Neutrophil (primary cell): Measurements from ENCODE around the gene PIEZO1.

ENCODE experiments used
- H3K27ac ChIP-seq: fragments of 200-600 bp; sonication (generic); 2 replicates; pipeline ENCODE4 v1.5.1; 2016; ENCODE audit warnings: mild to moderate bottlenecking, moderate library complexity
- H3K27me3 ChIP-seq: fragments of 200-600 bp; sonication (generic); 2 replicates; pipeline ENCODE4 v1.6.0; 2016; ENCODE audit warnings: mild to moderate bottlenecking
- H3K36me3 ChIP-seq: fragments of 200-600 bp; sonication (generic); 2 replicates; pipeline ENCODE4 v1.5.1; 2017
- H3K4me1 ChIP-seq, 2 experiments: fragments of 200-600 bp in 1 of 2; sonication (generic) in 1 of 2; 1 replicate in 1 of 2; 2 replicates in 1 of 2; pipeline versions ENCODE4 v1.5.1 to v1.6.1; 2013 to 2016; ENCODE audit warnings: low read depth in 1 of 2, low read length in 1 of 2, mild to moderate bottlenecking in 1 of 2, moderate library complexity in 1 of 2; ENCODE audit not compliant: control insufficient read depth in 1 of 2, insufficient read depth in 1 of 2
- H3K4me3 ChIP-seq, 2 experiments: fragments of 200-600 bp in 1 of 2; sonication (generic) in 1 of 2; 1 replicate in 1 of 2; 2 replicates in 1 of 2; pipeline ENCODE4 v1.5.1; 2013 to 2016; ENCODE audit warnings: low read depth in 1 of 2, low read length in 1 of 2, mild to moderate bottlenecking in 1 of 2, moderate library complexity in 1 of 2
- H3K9me3 ChIP-seq: fragments of 200-600 bp; sonication (generic); 2 replicates; pipeline ENCODE4 v1.5.1; 2016
- TF ChIP-seq, protein P1 (sequence below): fragments of 200-600 bp; sonication (generic); IDR thresholded peaks from 2 replicates; pipeline ENCODE4 v1.5.1; 2016; ENCODE audit warnings: antibody characterized with exemption

Gene PIEZO1

DNA sequence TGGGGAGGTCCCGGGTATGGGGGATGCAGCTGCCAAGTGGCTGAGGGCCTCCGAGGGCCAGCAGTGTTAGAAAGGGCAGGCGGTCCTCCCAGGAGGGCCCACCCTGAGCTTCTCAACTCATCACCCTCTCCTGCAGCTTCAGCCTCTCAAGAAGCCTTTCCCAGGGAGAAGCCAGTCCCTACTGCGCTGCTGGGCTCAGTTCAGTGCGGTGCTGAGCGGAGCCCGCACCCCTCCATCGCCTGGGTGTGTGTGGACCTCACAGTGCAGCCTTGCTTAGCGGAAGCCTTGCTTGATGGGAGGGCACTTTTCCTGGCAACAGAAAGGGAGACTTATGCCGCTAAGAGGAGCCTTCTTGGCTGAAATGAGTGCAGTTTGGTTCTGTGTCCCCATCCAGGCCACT lies 30.2 kb upstream of the PIEZO1 start:
- TF ChIP-seq, protein P1, sequence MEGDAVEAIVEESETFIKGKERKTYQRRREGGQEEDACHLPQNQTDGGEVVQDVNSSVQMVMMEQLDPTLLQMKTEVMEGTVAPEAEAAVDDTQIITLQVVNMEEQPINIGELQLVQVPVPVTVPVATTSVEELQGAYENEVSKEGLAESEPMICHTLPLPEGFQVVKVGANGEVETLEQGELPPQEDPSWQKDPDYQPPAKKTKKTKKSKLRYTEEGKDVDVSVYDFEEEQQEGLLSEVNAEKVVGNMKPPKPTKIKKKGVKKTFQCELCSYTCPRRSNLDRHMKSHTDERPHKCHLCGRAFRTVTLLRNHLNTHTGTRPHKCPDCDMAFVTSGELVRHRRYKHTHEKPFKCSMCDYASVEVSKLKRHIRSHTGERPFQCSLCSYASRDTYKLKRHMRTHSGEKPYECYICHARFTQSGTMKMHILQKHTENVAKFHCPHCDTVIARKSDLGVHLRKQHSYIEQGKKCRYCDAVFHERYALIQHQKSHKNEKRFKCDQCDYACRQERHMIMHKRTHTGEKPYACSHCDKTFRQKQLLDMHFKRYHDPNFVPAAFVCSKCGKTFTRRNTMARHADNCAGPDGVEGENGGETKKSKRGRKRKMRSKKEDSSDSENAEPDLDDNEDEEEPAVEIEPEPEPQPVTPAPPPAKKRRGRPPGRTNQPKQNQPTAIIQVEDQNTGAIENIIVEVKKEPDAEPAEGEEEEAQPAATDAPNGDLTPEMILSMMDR = no peak
- peaks cover 60% of the 10 kb centered on the region for H3K36me3 ChIP-seq
- no peaks in the 10 kb centered on the region for H3K27me3 ChIP-seq

DNA sequence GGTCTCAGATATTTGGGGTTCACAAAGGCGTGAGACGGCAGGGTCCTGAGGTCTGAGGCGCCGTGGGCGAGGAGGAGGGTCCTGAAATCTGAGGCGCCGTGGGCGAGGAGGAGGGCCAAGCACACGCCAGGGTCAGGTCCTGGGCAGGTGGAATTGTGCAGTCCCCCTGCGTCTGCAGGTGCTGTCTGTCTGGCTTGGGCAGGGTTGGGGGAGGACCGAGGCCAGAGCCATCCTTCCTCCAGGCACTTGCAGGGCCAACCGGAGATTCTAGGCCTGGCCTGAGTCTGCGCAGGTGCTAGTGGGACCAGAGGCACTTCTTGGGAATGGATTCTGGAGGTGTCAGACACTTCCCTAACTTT lies 29.1 kb upstream of the PIEZO1 start:
- H3K36me3 ChIP-seq = peaks cover 57% of the 10 kb centered on the region
- TF ChIP-seq, protein P1 = no peak
- H3K9me3 ChIP-seq = no peaks in the 10 kb centered on the region
- H3K4me1 ChIP-seq = peaks cover 33 to 40% of the 10 kb centered on the region in 2 experiments
- no peaks in the 10 kb centered on the region for H3K27me3 ChIP-seq
- H3K27ac ChIP-seq = no peak overlapping the region
- no peak overlapping the region for H3K4me3 ChIP-seq

More for the DNA sequence above, 30.2 kb upstream of the PIEZO1 start:
- H3K4me3 ChIP-seq = no peak overlapping the region
- H3K9me3 ChIP-seq = no peaks in the 10 kb centered on the region
- H3K4me1 ChIP-seq = peaks cover 28 to 34% of the 10 kb centered on the region in 2 experiments
- peak overlapping the region; percentile 8 for H3K27ac ChIP-seq

DNA sequence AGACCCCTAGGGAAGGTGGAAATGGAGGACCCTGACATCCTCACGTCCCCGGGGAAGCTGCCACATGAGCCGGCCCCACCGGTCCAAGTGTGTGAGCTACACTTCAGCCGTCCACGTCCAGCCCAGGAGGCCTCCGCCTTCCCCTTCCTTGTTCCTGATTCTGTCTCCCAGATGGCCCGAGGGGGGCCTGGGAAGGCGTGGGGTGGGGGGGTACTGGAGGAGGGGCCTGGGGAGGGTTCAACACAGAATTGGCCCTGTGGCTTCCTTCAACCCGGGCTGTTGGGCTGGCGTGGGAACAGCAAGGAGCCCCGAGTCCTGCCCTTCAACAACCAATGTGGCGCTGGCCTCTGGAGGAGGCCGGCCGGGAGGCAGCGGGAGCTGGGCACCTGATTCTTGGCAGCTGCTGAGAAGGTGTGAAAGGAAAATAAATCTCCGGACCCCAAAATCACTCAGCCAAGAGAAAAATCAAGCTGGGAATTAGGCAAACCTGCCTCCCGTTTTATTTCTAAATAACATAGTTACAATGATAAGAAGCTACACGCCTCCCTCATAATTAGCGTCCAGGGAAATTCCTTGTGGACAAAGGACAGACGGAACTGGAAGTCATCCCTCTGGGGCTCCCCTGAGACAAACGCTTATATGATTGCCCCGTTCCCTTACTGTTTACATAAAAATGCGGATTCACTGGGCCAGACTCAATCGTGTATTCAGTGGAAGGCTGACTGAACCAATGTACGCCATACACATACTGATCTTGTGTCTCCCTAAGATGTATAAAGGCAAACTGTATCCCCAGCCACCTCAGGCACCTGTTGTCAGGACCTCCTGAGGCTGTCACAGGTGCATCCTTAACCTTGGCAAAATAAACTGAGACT lies 28.5 kb upstream of the PIEZO1 start:
- Histone ChIP-seq H3K4me3 (no peak overlapping the region), H3K27me3 (no peaks in the 10 kb centered on the region), H3K4me1 (peaks cover 33 to 40% of the 10 kb centered on the region in 2 experiments), H3K27ac (peak overlapping the region; percentile 82), H3K36me3 (peaks cover 53% of the 10 kb centered on the region), H3K9me3 (no peaks in the 10 kb centered on the region)
- TF ChIP-seq, protein P1 = no peak

DNA sequence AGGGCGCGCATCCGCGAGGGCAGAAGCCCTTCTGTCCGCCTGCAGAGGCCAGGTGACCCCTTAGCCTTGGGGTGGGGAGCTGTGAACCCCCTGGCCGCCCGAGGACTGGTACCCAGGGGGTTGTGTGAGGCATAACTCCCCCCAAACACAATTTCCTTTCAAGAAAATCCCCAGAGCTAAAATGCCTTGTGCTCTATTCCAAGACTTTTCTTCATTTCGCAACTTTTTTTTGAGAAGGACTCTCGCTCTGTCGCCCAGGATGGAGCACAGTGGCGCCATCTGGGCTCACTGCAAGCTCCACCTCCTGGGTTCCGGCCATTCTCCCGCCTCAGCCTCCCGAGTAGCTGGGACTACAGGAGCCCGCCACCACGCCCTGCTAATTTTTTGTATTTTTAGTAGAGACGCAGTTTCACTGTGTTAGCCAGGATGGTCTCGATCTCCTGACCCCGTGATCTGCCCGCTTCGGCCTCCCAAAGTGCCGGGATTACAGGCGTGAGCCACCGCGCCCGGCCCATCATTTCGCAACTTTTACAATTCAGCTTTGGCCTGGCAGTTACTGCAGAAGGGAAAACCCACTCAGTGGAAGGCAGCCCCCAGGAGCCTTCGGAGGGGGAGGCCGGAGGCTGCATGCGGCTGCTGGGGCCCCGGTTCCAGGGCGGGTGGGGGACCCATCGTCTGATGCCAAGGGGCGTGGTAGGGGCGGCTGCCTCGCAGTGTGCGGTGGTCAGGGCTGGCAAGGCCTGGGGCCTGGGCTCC lies 27.7 kb upstream of the PIEZO1 start:
- peak overlapping the region; percentile 85 for H3K4me3 ChIP-seq
- H3K4me1 ChIP-seq = peaks cover 33 to 40% of the 10 kb centered on the region in 2 experiments
- peaks cover 49% of the 10 kb centered on the region for H3K36me3 ChIP-seq
- H3K9me3 ChIP-seq = no peaks in the 10 kb centered on the region
- TF ChIP-seq, protein P1 = no peak
- peak overlapping the region; percentile 82 for H3K27ac ChIP-seq
- no peaks in the 10 kb centered on the region for H3K27me3 ChIP-seq

DNA sequence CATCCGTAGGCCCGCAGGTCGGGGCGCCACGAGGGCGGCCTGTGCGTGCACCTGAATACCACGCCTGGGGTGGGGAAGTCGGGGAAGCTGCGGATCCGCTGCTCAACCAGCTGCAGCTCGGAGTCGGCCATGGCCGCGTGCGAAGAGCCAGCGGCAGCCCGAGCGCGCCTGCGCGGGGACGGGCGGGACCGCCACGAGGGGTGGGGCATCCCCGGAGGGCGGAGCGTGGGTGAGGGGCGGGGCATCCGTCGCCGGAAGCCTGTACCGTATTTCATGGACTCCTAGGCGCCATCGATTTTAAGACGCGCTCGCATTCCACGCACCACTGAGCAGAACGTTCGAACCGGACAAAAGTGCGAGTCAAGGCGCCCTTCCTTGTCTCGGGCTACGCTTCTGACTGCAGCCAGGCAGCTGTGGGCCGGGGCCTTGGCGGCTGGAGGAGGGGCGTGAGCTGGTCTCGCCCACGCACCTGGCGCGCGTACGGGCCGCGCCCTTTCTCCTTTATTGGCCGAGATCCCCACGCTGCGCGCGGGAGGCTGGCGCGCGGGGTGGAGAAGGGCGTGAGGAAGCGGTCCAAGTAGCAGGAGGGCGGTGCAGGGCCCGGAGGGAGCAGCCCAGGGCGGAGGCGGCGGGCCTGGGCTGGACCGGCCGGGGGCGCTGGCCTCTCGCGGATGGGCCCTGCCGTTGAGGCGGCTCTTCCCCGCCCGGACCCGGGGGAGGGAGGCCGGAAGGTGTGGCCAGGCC lies 26.9 kb upstream of the PIEZO1 start, which contains the start of gene APRT:
Gene APRT (minus strand): TSS at position 160 of the 744 bp plus-strand sequence. CDS start 29 bp downstream, at position 131.
- no peaks in the 10 kb centered on the region for H3K27me3 ChIP-seq
- no peaks in the 10 kb centered on the region for H3K9me3 ChIP-seq
- TF ChIP-seq, protein P1 = peak; percentile 38
- H3K36me3 ChIP-seq = peaks cover 42% of the 10 kb centered on the region
- peak within 1 kb of the TSS; percentile 85 for H3K4me3 ChIP-seq
- H3K4me1 ChIP-seq = peaks cover 33 to 40% of the 10 kb centered on the region in 2 experiments
- peak within 1 kb of the TSS; percentile 82 for H3K27ac ChIP-seq
